IMR-90 (cell line): Measurements from ENCODE around the gene TMEM140. TPM values are rescaled to one million over a fixed set of nuclear protein-coding genes. Genes with fewer than 3 reads are reported as not detected.

Source experiments
- ATAC-seq: fragments of 200-7000 bp; cut with Tn5 transposase; 2 replicates; pipeline ENCODE4 v1.9.1; 2020; ENCODE audit warnings: low read depth, mild to moderate bottlenecking, moderate library complexity
- BruUV-seq: library from RNA; stranded (reverse); fragments of 400-500 nt; replicated peaks from 2 replicates; lab custom pipeline; 2021; lab: Mats Ljungman, UMichigan
- CTCF ChIA-PET: fragments of 300-600 bp; formaldehyde crosslinking; extraction: SDS; loops from one replicate; lab custom pipeline; 2021; ENCODE audit warnings: antibody characterized with exemption; lab: Yijun Ruan, JAX
- POLR2A ChIA-PET: fragments of 300-600 bp; sonication (Branson Sonifier 250); formaldehyde crosslinking; loops from one replicate; lab custom pipeline; 2022; ENCODE audit warnings: antibody characterized with exemption; ENCODE audit not compliant: unreplicated experiment; lab: Charles Lee
- DNase-seq: peaks from one replicate; pipeline ENCODE4 v3.0.0; 2013
- H2AFZ ChIP-seq: replicated peaks from 2 replicates; pipeline ENCODE3; 2013; ENCODE audit warnings: low read length, mild to moderate bottlenecking; ENCODE audit not compliant: poor library complexity
- H2AK5ac ChIP-seq: 2 replicates; pipeline ENCODE4 v1.6.1; 2013; ENCODE audit warnings: low read depth, low read length, inconsistent platforms
- H2AK9ac ChIP-seq: replicated peaks from 2 replicates; pipeline ENCODE3; 2013; ENCODE audit warnings: mild to moderate bottlenecking, low read depth, low read length, moderate library complexity; ENCODE audit not compliant: poor library complexity
- H2BK120ac ChIP-seq: 2 replicates; pipeline ENCODE4 v1.6.1; 2013; ENCODE audit warnings: low read depth, low read length, inconsistent platforms
- H2BK15ac ChIP-seq: 3 replicates; pipeline ENCODE4 v1.6.1; 2013; ENCODE audit warnings: low read depth, low read length, inconsistent platforms
- H2BK20ac ChIP-seq: 2 replicates; pipeline ENCODE4 v1.6.1; 2013; ENCODE audit warnings: low read depth, mild to moderate bottlenecking, inconsistent platforms, low read length, moderate library complexity
- H2BK5ac ChIP-seq: 2 replicates; pipeline ENCODE4 v1.6.1; 2013; ENCODE audit warnings: mild to moderate bottlenecking, low read depth, low read length, inconsistent platforms; ENCODE audit not compliant: poor library complexity, severe bottlenecking
- H3K14ac ChIP-seq: replicated peaks from 2 replicates; pipeline ENCODE4 v1.6.1; 2013; ENCODE audit warnings: low read depth, low read length, inconsistent platforms
- H3K18ac ChIP-seq: 2 replicates; pipeline ENCODE4 v1.6.1; 2013; ENCODE audit warnings: low read depth, low read length, control low read depth
- H3K23ac ChIP-seq: 2 replicates; pipeline ENCODE4 v1.6.1; 2013; ENCODE audit warnings: low read depth, low read length, inconsistent platforms
- H3K27ac ChIP-seq: 2 replicates; pipeline ENCODE4 v1.5.1; 2013; ENCODE audit warnings: mild to moderate bottlenecking, control low read depth, low read length; ENCODE audit not compliant: insufficient read depth
- H3K27me3 ChIP-seq: 2 replicates; pipeline ENCODE4 v1.6.1; 2013; ENCODE audit warnings: low read length; ENCODE audit not compliant: control insufficient read depth, insufficient read depth
- H3K36me3 ChIP-seq: 2 replicates; pipeline ENCODE4 v1.6.1; 2013; ENCODE audit warnings: low read length, mixed read lengths; ENCODE audit not compliant: control insufficient read depth, insufficient read depth
- H3K4ac ChIP-seq: 2 replicates; pipeline ENCODE4 v1.6.1; 2013; ENCODE audit warnings: low read depth, low read length, inconsistent platforms
- H3K4me1 ChIP-seq: 2 replicates; pipeline ENCODE4 v1.6.1; 2013; ENCODE audit warnings: low read length, mixed read lengths; ENCODE audit not compliant: control insufficient read depth, insufficient read depth
- H3K4me2 ChIP-seq: 2 replicates; pipeline ENCODE4 v1.6.1; 2013; ENCODE audit warnings: low read depth, mild to moderate bottlenecking, control low read depth, low read length, moderate library complexity
- H3K4me3 ChIP-seq: 2 replicates; pipeline ENCODE4 v1.5.1; 2013; ENCODE audit warnings: low read depth, mild to moderate bottlenecking, control low read depth, low read length, moderate library complexity; ENCODE audit not compliant: insufficient read depth
- H3K56ac ChIP-seq: 2 replicates; pipeline ENCODE4 v1.6.1; 2013; ENCODE audit warnings: low read length, inconsistent platforms; ENCODE audit not compliant: insufficient read depth; ENCODE audit errors: extremely low read depth
- H3K79me1 ChIP-seq, 2 experiments: 2 replicates each; pipeline ENCODE4 v1.6.1; 2013; ENCODE audit warnings: low read length in 2 of 2, inconsistent platforms in 1 of 2, low read depth in 1 of 2
- H3K9ac ChIP-seq: 2 replicates; pipeline ENCODE4 v1.6.1; 2013; ENCODE audit warnings: low read depth, low read length, control low read depth
- H3K9me1 ChIP-seq: 2 replicates; pipeline ENCODE4 v1.6.1; 2013; ENCODE audit warnings: low read length, inconsistent platforms; ENCODE audit not compliant: insufficient read depth
- H3K9me3 ChIP-seq: 2 replicates; pipeline ENCODE4 v1.6.1; 2013; ENCODE audit warnings: low read length; ENCODE audit not compliant: control insufficient read depth, insufficient read depth
- H4K20me1 ChIP-seq: 2 replicates; pipeline ENCODE4 v1.6.1; 2013; ENCODE audit warnings: low read length, inconsistent platforms; ENCODE audit not compliant: insufficient read depth
- H4K5ac ChIP-seq: 2 replicates; pipeline ENCODE4 v1.6.1; 2013; ENCODE audit warnings: mild to moderate bottlenecking, low read depth, low read length, control low read depth
- H4K8ac ChIP-seq, 2 experiments: 2 replicates each; pipeline ENCODE4 v1.6.1; 2013; ENCODE audit warnings: low read depth in 2 of 2, low read length in 2 of 2, control low read depth in 1 of 2, inconsistent platforms in 1 of 2
- H4K91ac ChIP-seq: 2 replicates; pipeline ENCODE4 v1.6.1; 2013; ENCODE audit warnings: low read depth, low read length, inconsistent platforms; ENCODE audit not compliant: insufficient read depth
- CEBPB ChIP-seq: IDR thresholded peaks from 2 replicates; pipeline ENCODE4 v1.6.1; 2012; ENCODE audit warnings: low read depth, low read length, improper control_type of control experiment
- FOS ChIP-seq: fragments of 150-350 bp; IDR thresholded peaks from 2 replicates; pipeline ENCODE4 v1.6.1; 2016; ENCODE audit warnings: low read depth, low read length
- RCOR1 ChIP-seq: IDR thresholded peaks from 2 replicates; pipeline ENCODE4 v1.6.1; 2012; ENCODE audit warnings: mild to moderate bottlenecking, low read length, improper control_type of control experiment; ENCODE audit not compliant: insufficient replicate concordance
- WGBS, 2 experiments: methylation state at CpG; one replicate each; pipeline versions ENCODE4 v1.1.5 to v1.1.7; 2013; ENCODE audit warnings: missing lambda C conversion rate in 2 of 2; ENCODE audit not compliant: insufficient read length in 1 of 2; ENCODE audit errors: extremely low coverage in 2 of 2; 5-methylcytosine and 5-hydroxymethylcytosine counted together
- dilution Hi-C: fragments of 300-500 bp; cut with HindIII; formaldehyde crosslinking; loops from one replicate; pipeline ENCODE4 v1.14.3; 2018; ENCODE audit warnings: low sequenced_read_pairs; ENCODE audit not compliant: unreplicated experiment
- in situ Hi-C: fragments of 300-500 bp; cut with MboI; formaldehyde crosslinking; loops from 3 replicates; pipeline ENCODE4 v1.14.3; 2019; ENCODE audit warnings: low sequenced_read_pairs, inconsistent platforms, mixed read lengths
- intact Hi-C: fragments of 100-400 bp; cut with micrococcal nuclease; formaldehyde crosslinking; loops from 2 replicates; pipeline ENCODE4 v1.10.0; 2022
- polyA plus RNA-seq, 3 experiments: library from polyadenylated mRNA; depleted of rRNA; stranded (reverse); fragments of >200 nt; gene quantifications; 2 replicates each; pipeline ENCODE4 v1.2.3, GENCODE V29; 2012; ENCODE audit warnings: low replicate concordance in 1 of 3
- total RNA-seq: library from RNA; depleted of rRNA; stranded (reverse); fragments of >200 nt; gene quantifications from 2 replicates; pipeline ENCODE4 v1.2.3, GENCODE V29; 2012

Gene TMEM140
- total and polyA plus RNA-seq, 2 of the 4 experiments (the other 2 are of a cell fraction), result 0.24 to 0.72 TPM

GRCh38 chr7:135168001-135168400, 20.1 kb downstream of the TMEM140 start:
- intact Hi-C loops (no loop called here), in situ Hi-C loops (loop anchor here (10.0 kb wide), 2 partner anchors 183 to 483 kb away; partner anchors contain the start of gene AGBL3), dilution Hi-C loops (no loop called here)
- DNase-seq (no peak), ATAC-seq (no peak)
- H4K8ac ChIP-seq, result no peak overlapping the region; a peak in 1 of 4 replicates
- peak overlapping the region; percentile 16; the same call in 1 of the 2 replicates for H3K4me2 ChIP-seq
- peaks cover 30 to 55% of the 10 kb centered on the region in 2 experiments for H3K79me1 ChIP-seq
- no peak overlapping the region for H4K5ac ChIP-seq
- H4K91ac ChIP-seq, result no peak overlapping the region
- peak overlapping the region; percentile 57 for H2AK9ac ChIP-seq
- no peak overlapping the region for H2BK15ac ChIP-seq
- no TSS peak for BruUV-seq
- no peak overlapping the region for H3K9ac ChIP-seq
- H3K9me3 ChIP-seq, result no peaks in the 10 kb centered on the region
- no peaks in the 10 kb centered on the region for H3K27me3 ChIP-seq
- peak overlapping the region; percentile 33; the same call in 1 of the 2 replicates for H2AK5ac ChIP-seq
- no peak overlapping the region for H2AFZ ChIP-seq
- ChIA-PET CTCF (no interaction called here), POLR2A (no interaction called here)
- H3K4ac ChIP-seq, result no peak overlapping the region
- H3K56ac ChIP-seq, result no peak overlapping the region
- no peak overlapping the region for H3K4me3 ChIP-seq
- peaks cover 12% of the 10 kb centered on the region for H3K4me1 ChIP-seq
- no peak overlapping the region for H3K18ac ChIP-seq
- no peak overlapping the region for H2BK20ac ChIP-seq
- H3K23ac ChIP-seq, result no peak overlapping the region; the same call in none of the 2 replicates
- peaks cover 20% of the 10 kb centered on the region for H3K9me1 ChIP-seq
- TF ChIP-seq CEBPB (no peak), RCOR1 (no peak), FOS (no peak)
- H2BK120ac ChIP-seq, result no peak overlapping the region
- peaks cover 42% of the 10 kb centered on the region for H3K36me3 ChIP-seq
- H2BK5ac ChIP-seq, result no peak overlapping the region
- WGBS, 2 experiments, result no CpG with 5 or more reads among the region's 9 CpGs
- no peak overlapping the region for H3K14ac ChIP-seq
- no peak overlapping the region for H3K27ac ChIP-seq
- H4K20me1 ChIP-seq, result 0 out of 2 replicates have a peak, but pooled peaks cover 4% of the 10 kb centered on the region
